Activated CD4-positive, alpha-beta memory T cell treated with anti-CD3 and anti-CD28 coated beads, Interleukin-2, amount 10 ng/mL, durations not matched to agents 7 days and 5 days (primary cell): Measurements from ENCODE around the gene LFNG. TPM values are rescaled to one million over a fixed set of nuclear protein-coding genes. Genes with fewer than 3 reads are reported as not detected.
"Not testable (repeated sequence)": the region's sequence is repeated elsewhere in the genome, so short reads cannot be mapped to it uniquely, and the experiment has no call there.

Experiments
- CTCF ChIA-PET: fragments of 350-600 bp; sonication (Branson Sonifier 250); formaldehyde crosslinking; loops from one replicate; lab custom pipeline; 2021; ENCODE audit warnings: antibody characterized with exemption, inconsistent platforms; lab: Charles Lee
- POLR2A ChIA-PET: fragments of 350-600 bp; sonication (Branson Sonifier 250); formaldehyde crosslinking; loops from one replicate; lab custom pipeline; 2021; ENCODE audit warnings: antibody characterized with exemption; lab: Charles Lee
- DNase-seq: peaks from one replicate; pipeline ENCODE4 v3.0.0-alpha.2; 2020
- H3K27ac Mint-ChIP-seq: one replicate; pipeline ENCODE4 v1.8.0; 2021; ENCODE audit warnings: mild to moderate bottlenecking, mixed read lengths
- H3K27me3 Mint-ChIP-seq: one replicate; pipeline ENCODE4 v1.8.0; 2021; ENCODE audit warnings: mixed read lengths
- H3K36me3 Mint-ChIP-seq: one replicate; pipeline ENCODE4 v1.8.0; 2021; ENCODE audit warnings: low read depth, mixed read lengths
- H3K4me1 Mint-ChIP-seq: one replicate; pipeline ENCODE4 v1.8.0; 2021; ENCODE audit warnings: mixed read lengths
- H3K4me3 Mint-ChIP-seq: one replicate; pipeline ENCODE4 v1.8.0; 2021; ENCODE audit warnings: mild to moderate bottlenecking, mixed read lengths
- H3K9me3 Mint-ChIP-seq: one replicate; pipeline ENCODE4 v1.8.0; 2021; ENCODE audit warnings: mixed read lengths
- total RNA-seq, 2 experiments: library from RNA; stranded (reverse); gene quantifications; one replicate each; pipeline ENCODE4 v1.2.3, GENCODE V29; 2021

Gene LFNG
- total RNA-seq, 2 experiments from 2014 or later = 105 to 109 TPM

GRCh38 chr7:2532816-2533215 is 13.2 kb downstream of the LFNG start:
- H3K4me3 Mint-ChIP-seq, H3K27me3 Mint-ChIP-seq, CTCF ChIA-PET, DNase-seq, H3K27ac Mint-ChIP-seq, H3K9me3 Mint-ChIP-seq: not testable (repeated sequence)
- Mint-ChIP-seq H3K4me1 (peaks cover 41% of the 10 kb centered on the region), H3K36me3 (peaks cover 12% of the 10 kb centered on the region)
- POLR2A ChIA-PET = interaction anchor here (0.6 kb wide), 1 partner anchor 13 kb away, joined by 3 read pairs; no protein-coding TSS in a partner anchor

- H3K9me3 Mint-ChIP-seq, DNase-seq, H3K36me3 Mint-ChIP-seq, CTCF ChIA-PET, POLR2A ChIA-PET, H3K27me3 Mint-ChIP-seq, H3K4me3 Mint-ChIP-seq: not testable (repeated sequence)
- Mint-ChIP-seq H3K4me1 (peaks cover 33% of the 10 kb centered on the region), H3K27ac (peak overlapping the region; percentile 44)
These were observed 14.0 kb downstream of the LFNG start for GRCh38 chr7:2533566-2533965.

GRCh38 chr7:2534214-2534613 is 14.6 kb downstream of the LFNG start:
- POLR2A ChIA-PET, DNase-seq, H3K4me3 Mint-ChIP-seq, H3K27me3 Mint-ChIP-seq, H3K36me3 Mint-ChIP-seq, CTCF ChIA-PET, H3K27ac Mint-ChIP-seq, H3K9me3 Mint-ChIP-seq: not testable (repeated sequence)
- peaks cover 27% of the 10 kb centered on the region for H3K4me1 Mint-ChIP-seq

- POLR2A ChIA-PET, DNase-seq, H3K27ac Mint-ChIP-seq, H3K36me3 Mint-ChIP-seq, H3K4me3 Mint-ChIP-seq, H3K9me3 Mint-ChIP-seq, H3K27me3 Mint-ChIP-seq, H3K4me1 Mint-ChIP-seq, CTCF ChIA-PET: not testable (repeated sequence)
These were observed 16.5 kb downstream of the LFNG start for GRCh38 chr7:2535872-2536627.

- no peak for DNase-seq
- no peak overlapping the region for H3K4me3 Mint-ChIP-seq
- peaks cover 7% of the 10 kb centered on the region for H3K36me3 Mint-ChIP-seq
- POLR2A ChIA-PET = interaction anchor here (0.9 to 1.7 kb wide), 3 partner anchors 10 to 27 kb away, joined by 3 to 6 read pairs (median 3); no protein-coding TSS in a partner anchor
- H3K4me1 Mint-ChIP-seq = no peaks in the 10 kb centered on the region
- H3K9me3 Mint-ChIP-seq = no peaks in the 10 kb centered on the region
- CTCF ChIA-PET = no interaction called here
- H3K27ac Mint-ChIP-seq = no peak overlapping the region
- H3K27me3 Mint-ChIP-seq = no peaks in the 10 kb centered on the region
These were observed 18.6 kb downstream of the LFNG start for GRCh38 chr7:2537981-2538851.

GRCh38 chr7:2539031-2539911 is 19.7 kb downstream of the LFNG start:
- Mint-ChIP-seq H3K27me3 (no peaks in the 10 kb centered on the region), H3K27ac (no peak overlapping the region), H3K9me3 (no peaks in the 10 kb centered on the region), H3K4me3 (no peak overlapping the region), H3K4me1 (no peaks in the 10 kb centered on the region), H3K36me3 (peaks cover 7% of the 10 kb centered on the region)
- DNase-seq = no peak
- ChIA-PET CTCF (no interaction called here), POLR2A (interaction anchor here (0.6 to 3.0 kb wide), 8 partner anchors 9 to 60 kb away, joined by 3 to 14 read pairs (median 6); no protein-coding TSS in a partner anchor)

GRCh38 chr7:2540133-2540532 is 20.6 kb downstream of the LFNG start:
- Mint-ChIP-seq H3K36me3 (peaks cover 10% of the 10 kb centered on the region), H3K4me1 (no peaks in the 10 kb centered on the region), H3K27me3 (no peaks in the 10 kb centered on the region), H3K4me3 (no peak overlapping the region), H3K9me3 (no peaks in the 10 kb centered on the region), H3K27ac (no peak overlapping the region)
- DNase-seq = no peak
- ChIA-PET POLR2A (interaction anchor here (0.7 to 3.0 kb wide), 7 partner anchors 10 to 61 kb away, joined by 3 to 14 read pairs (median 7); partner anchors contain the start of gene BRAT1), CTCF (no interaction called here)

- CTCF ChIA-PET = no interaction called here
- H3K36me3 Mint-ChIP-seq = peaks cover 10% of the 10 kb centered on the region
- POLR2A ChIA-PET = interaction anchor here (0.7 to 3.0 kb wide), 7 partner anchors 10 to 61 kb away, joined by 3 to 14 read pairs (median 7); partner anchors contain the start of gene BRAT1
- H3K27ac Mint-ChIP-seq = no peak overlapping the region
- no peak for DNase-seq
- no peaks in the 10 kb centered on the region for H3K9me3 Mint-ChIP-seq
- H3K4me3 Mint-ChIP-seq = no peak overlapping the region
- no peaks in the 10 kb centered on the region for H3K4me1 Mint-ChIP-seq
- H3K27me3 Mint-ChIP-seq = no peaks in the 10 kb centered on the region
These were observed 21.1 kb downstream of the LFNG start for GRCh38 chr7:2540641-2541051.

GRCh38 chr7:2541291-2542010 is 21.9 kb downstream of the LFNG start:
- no peak for DNase-seq
- H3K4me3 Mint-ChIP-seq = no peak overlapping the region
- H3K4me1 Mint-ChIP-seq = no peaks in the 10 kb centered on the region
- peaks cover 17% of the 10 kb centered on the region for H3K36me3 Mint-ChIP-seq
- H3K27me3 Mint-ChIP-seq = no peaks in the 10 kb centered on the region
- H3K9me3 Mint-ChIP-seq = no peaks in the 10 kb centered on the region
- H3K27ac Mint-ChIP-seq = no peak overlapping the region
- ChIA-PET CTCF (interaction anchor here (1.2 kb wide), 1 partner anchor 14 kb away, joined by 3 read pairs; no protein-coding TSS in a partner anchor), POLR2A (interaction anchor here (1.0 to 3.0 kb wide), 7 partner anchors 11 to 62 kb away, joined by 3 to 14 read pairs (median 4); partner anchors contain the start of gene BRAT1)

- Mint-ChIP-seq H3K4me3 (no peak overlapping the region), H3K36me3 (peaks cover 24% of the 10 kb centered on the region), H3K9me3 (no peaks in the 10 kb centered on the region), H3K27ac (no peak overlapping the region), H3K27me3 (no peaks in the 10 kb centered on the region), H3K4me1 (no peaks in the 10 kb centered on the region)
- POLR2A ChIA-PET = interaction anchor here (0.9 to 3.0 kb wide), 4 partner anchors 12 to 31 kb away, joined by 3 to 14 read pairs (median 4); no protein-coding TSS in a partner anchor
- CTCF ChIA-PET = interaction anchor here (1.2 kb wide), 1 partner anchor 14 kb away, joined by 3 read pairs; no protein-coding TSS in a partner anchor
- no peak for DNase-seq
These were observed 22.7 kb downstream of the LFNG start for GRCh38 chr7:2542011-2542915.
